Upper lobe of left lung (tissue), 4 donors: ENCODE results near the gene PLEKHG4B.

Experiments used
- EP300 ChIP-seq, 4 donors: sonication (generic); formaldehyde crosslinking; IDR thresholded peaks; one replicate each; pipeline ENCODE4 v1.5.1; 2017; ENCODE audit warnings: antibody characterized with exemption in 4 of 4, control low read depth in 2 of 4
- POLR2A ChIP-seq, 4 donors: fragments of 450-650 bp; IDR thresholded peaks; one replicate each; pipeline ENCODE4 v1.5.1; 2016 to 2017; ENCODE audit warnings: antibody characterized with exemption in 4 of 4, mild to moderate bottlenecking in 2 of 4
- POLR2AphosphoS5 ChIP-seq, 2 donors: sonication (generic); formaldehyde crosslinking; IDR thresholded peaks; one replicate each; pipeline ENCODE4 v1.5.1; 2017; ENCODE audit warnings: antibody characterized with exemption in 2 of 2
- TF ChIP-seq, protein P1 (sequence below), 6 experiments: fragments of 450-650 bp in 4 of 6; fragments of 200-600 bp in 2 of 6; sonication (generic) in 2 of 6; IDR thresholded peaks; one replicate each; pipeline ENCODE4 v1.5.1; 2016 to 2019; ENCODE audit warnings: antibody characterized with exemption in 6 of 6

DNA sequence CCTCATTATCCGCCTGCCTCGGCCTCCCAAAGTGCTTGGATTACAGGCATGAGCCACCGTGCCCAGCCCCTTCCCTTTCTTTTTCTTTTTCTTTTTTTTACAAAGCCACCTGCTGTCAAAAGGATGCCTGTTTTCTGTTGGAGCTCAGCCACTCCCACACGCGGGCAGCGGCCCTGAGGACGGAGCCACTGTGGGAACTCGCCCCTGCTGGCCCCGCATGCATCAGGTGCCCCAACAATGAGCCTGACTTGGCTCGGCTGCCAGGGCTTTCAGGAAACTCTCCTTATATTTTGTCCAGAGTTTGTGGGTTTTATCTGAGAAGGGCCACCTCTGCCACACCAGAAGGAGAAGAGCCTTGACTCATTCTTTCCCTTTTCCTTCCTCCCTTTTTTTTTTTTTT, 62.3 kb downstream of the PLEKHG4B start:
- TF ChIP-seq, protein P1, sequence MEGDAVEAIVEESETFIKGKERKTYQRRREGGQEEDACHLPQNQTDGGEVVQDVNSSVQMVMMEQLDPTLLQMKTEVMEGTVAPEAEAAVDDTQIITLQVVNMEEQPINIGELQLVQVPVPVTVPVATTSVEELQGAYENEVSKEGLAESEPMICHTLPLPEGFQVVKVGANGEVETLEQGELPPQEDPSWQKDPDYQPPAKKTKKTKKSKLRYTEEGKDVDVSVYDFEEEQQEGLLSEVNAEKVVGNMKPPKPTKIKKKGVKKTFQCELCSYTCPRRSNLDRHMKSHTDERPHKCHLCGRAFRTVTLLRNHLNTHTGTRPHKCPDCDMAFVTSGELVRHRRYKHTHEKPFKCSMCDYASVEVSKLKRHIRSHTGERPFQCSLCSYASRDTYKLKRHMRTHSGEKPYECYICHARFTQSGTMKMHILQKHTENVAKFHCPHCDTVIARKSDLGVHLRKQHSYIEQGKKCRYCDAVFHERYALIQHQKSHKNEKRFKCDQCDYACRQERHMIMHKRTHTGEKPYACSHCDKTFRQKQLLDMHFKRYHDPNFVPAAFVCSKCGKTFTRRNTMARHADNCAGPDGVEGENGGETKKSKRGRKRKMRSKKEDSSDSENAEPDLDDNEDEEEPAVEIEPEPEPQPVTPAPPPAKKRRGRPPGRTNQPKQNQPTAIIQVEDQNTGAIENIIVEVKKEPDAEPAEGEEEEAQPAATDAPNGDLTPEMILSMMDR (IDR thresholded peaks at IDR 0.05) = no peak
- TF ChIP-seq POLR2A (IDR thresholded peaks at IDR 0.05) = no peak
- no peak for TF ChIP-seq POLR2AphosphoS5 (IDR thresholded peaks at IDR 0.05)
- no peak for TF ChIP-seq EP300 (IDR thresholded peaks at IDR 0.05)
